Measurements from ENCODE around the gene ATP4A.
"Not testable (repeated sequence)": the region's sequence is repeated elsewhere in the genome, so short reads cannot be mapped to it uniquely, and the experiment has no call there.

ATP4A gene

GRCh38 chr19:35563207-35563829 lies at the start of gene ATP4A:
ATP4A (minus strand) TSS chr19:35563658; CDS start chr19:35563629, 29 bp downstream.
- no peak for DNase-seq

GRCh38 chr19:35612559-35613321 lies 49.3 kb upstream of the ATP4A start, which contains the start of gene HAUS5:
HAUS5 (plus strand) TSS chr19:35612735; CDS start chr19:35612795, 60 bp downstream.
- peak; percentile 89 for DNase-seq

GRCh38 chr19:35612224-35612558 lies 48.7 kb upstream of the ATP4A start:
- no peak for DNase-seq

- no peak for DNase-seq
These were observed 46.4 kb upstream of the ATP4A start for GRCh38 chr19:35609851-35610353.

- no peak for DNase-seq
These were observed 44.8 kb upstream of the ATP4A start for GRCh38 chr19:35608251-35608650.

GRCh38 chr19:35607661-35608060 lies 44.2 kb upstream of the ATP4A start:
- DNase-seq: no peak

GRCh38 chr19:35607170-35607569 lies 43.7 kb upstream of the ATP4A start:
- DNase-seq: not testable (repeated sequence)

- not testable (repeated sequence) for DNase-seq
These were observed 41.0 kb upstream of the ATP4A start for GRCh38 chr19:35604436-35604835.

GRCh38 chr19:35601971-35602370 lies 38.5 kb upstream of the ATP4A start:
- no peak for DNase-seq

- no peak for DNase-seq
These were observed 33.0 kb upstream of the ATP4A start for GRCh38 chr19:35596366-35596999.

- no peak for DNase-seq
These were observed 32.5 kb upstream of the ATP4A start for GRCh38 chr19:35595928-35596327.

- DNase-seq: not testable (repeated sequence)
These were observed 31.6 kb upstream of the ATP4A start for GRCh38 chr19:35595026-35595425.

GRCh38 chr19:35592226-35592625 lies 28.8 kb upstream of the ATP4A start:
- DNase-seq: no peak

- DNase-seq: no peak
These were observed 27.4 kb upstream of the ATP4A start for GRCh38 chr19:35590875-35591274.

- no peak for DNase-seq
These were observed 23.9 kb upstream of the ATP4A start for GRCh38 chr19:35587321-35587720.

- no peak for DNase-seq
These were observed 22.4 kb upstream of the ATP4A start, which contains the start of gene PMIS2 for GRCh38 chr19:35585848-35586247. PMIS2 (plus strand) TSS chr19:35586173; CDS start chr19:35586260, 87 bp downstream.

- DNase-seq: no peak
These were observed 19.3 kb upstream of the ATP4A start for GRCh38 chr19:35582760-35583159.

GRCh38 chr19:35578707-35579106 lies 15.2 kb upstream of the ATP4A start:
- no peak for DNase-seq

GRCh38 chr19:35577918-35578317 lies 14.5 kb upstream of the ATP4A start:
- no peak for DNase-seq

- no peak for DNase-seq
These were observed 8.0 kb upstream of the ATP4A start for GRCh38 chr19:35571406-35571965.

- DNase-seq: no peak
These were observed 5.9 kb upstream of the ATP4A start for GRCh38 chr19:35569281-35569781.

- DNase-seq: no peak
These were observed 3.3 kb upstream of the ATP4A start for GRCh38 chr19:35566738-35567137.

All from stimulated activated naive CD4-positive, alpha-beta T cell treated with Interleukin-2 at 50 U/mL for 16 hours (primary cell).